Bone marrow (tissue), 2 donors: ENCODE measurements around the gene CTSV.
A peak's percentile ranks its signal among the peaks of the same experiment; 100 is the strongest.
"Not testable (repeated sequence)": the region's sequence is repeated elsewhere in the genome, so short reads cannot be mapped to it uniquely, and the experiment has no call there.

Experiments
- DNase-seq, 2 donors: peaks; one replicate each; lab custom pipeline; 2025; lab: John Stamatoyannopoulos, UW

CTSV gene

GRCh38 chr9:97038611-97039513 lies at the start of gene CTSV:
TSS of gene CTSV (minus strand) at chr9:97039142. CDS start at chr9:97038043, 1,099 bp downstream.
- peak in 1 of 2 donors; percentile 46 for DNase-seq

- not testable (repeated sequence) for DNase-seq
Observed at GRCh38 chr9:97087668-97088215, 48.8 kb upstream of the CTSV start.

- not testable (repeated sequence) for DNase-seq
Observed at GRCh38 chr9:97084562-97084991, 45.6 kb upstream of the CTSV start.

- no peak for DNase-seq
Observed at GRCh38 chr9:97078362-97078761, 39.4 kb upstream of the CTSV start.

- no peak for DNase-seq
Observed at GRCh38 chr9:97077452-97078295, 38.7 kb upstream of the CTSV start.

GRCh38 chr9:97076731-97077451 lies 37.9 kb upstream of the CTSV start:
- DNase-seq = not testable (repeated sequence)

GRCh38 chr9:97076238-97076637 lies 37.3 kb upstream of the CTSV start:
- DNase-seq = no peak

GRCh38 chr9:97075289-97075985 lies 36.5 kb upstream of the CTSV start:
- DNase-seq = no peak

GRCh38 chr9:97073506-97073905 lies 34.6 kb upstream of the CTSV start:
- no peak for DNase-seq

GRCh38 chr9:97072285-97072776 lies 33.4 kb upstream of the CTSV start:
- no peak for DNase-seq

- not testable (repeated sequence) for DNase-seq
Observed at GRCh38 chr9:97070325-97070724, 31.4 kb upstream of the CTSV start.

- DNase-seq = no peak
Observed at GRCh38 chr9:97067490-97067889, 28.5 kb upstream of the CTSV start.

GRCh38 chr9:97064176-97064575 lies 25.2 kb upstream of the CTSV start:
- no peak for DNase-seq

- no peak for DNase-seq
Observed at GRCh38 chr9:97060796-97061195, 21.9 kb upstream of the CTSV start.

- DNase-seq = no peak
Observed at GRCh38 chr9:97059626-97060025, 20.7 kb upstream of the CTSV start.

- no peak for DNase-seq
Observed at GRCh38 chr9:97057651-97058050, 18.7 kb upstream of the CTSV start.

GRCh38 chr9:97055891-97056290 lies 16.9 kb upstream of the CTSV start:
- not testable (repeated sequence) for DNase-seq

GRCh38 chr9:97053717-97054116 lies 14.8 kb upstream of the CTSV start:
- no peak for DNase-seq

- DNase-seq = no peak
Observed at GRCh38 chr9:97052735-97053134, 13.8 kb upstream of the CTSV start.

- no peak for DNase-seq
Observed at GRCh38 chr9:97046228-97046627, 7.3 kb upstream of the CTSV start.

- no peak for DNase-seq
Observed at GRCh38 chr9:97045300-97045699, 6.4 kb upstream of the CTSV start.
